H9 (cell line): ENCODE results near the gene TRNAU1AP. TPM values are rescaled to one million over a fixed set of nuclear protein-coding genes. Genes with fewer than 3 reads are reported as not detected.

Source experiments
- DNase-seq: peaks from one replicate; pipeline ENCODE4 v3.0.0-alpha.2; 2017
- H2AFZ ChIP-seq: one replicate; pipeline ENCODE4 v1.6.1; 2013; ENCODE audit warnings: mild to moderate bottlenecking, low read length, control low read depth, moderate library complexity
- H2AK5ac ChIP-seq: 2 replicates; pipeline ENCODE4 v1.6.1; 2013; ENCODE audit warnings: low read length, control low read depth, mixed read lengths; ENCODE audit not compliant: insufficient read length
- H2BK120ac ChIP-seq: one replicate; pipeline ENCODE4 v1.6.1; 2013; ENCODE audit warnings: low read depth, mild to moderate bottlenecking, low read length, control low read depth, inconsistent platforms; ENCODE audit not compliant: poor library complexity, severe bottlenecking
- H2BK12ac ChIP-seq: 2 replicates; pipeline ENCODE4 v1.6.1; 2013; ENCODE audit warnings: low read length, control low read depth, mixed read lengths, low read depth; ENCODE audit not compliant: insufficient read length
- H2BK15ac ChIP-seq: 2 replicates; pipeline ENCODE4 v1.6.1; 2013; ENCODE audit warnings: low read depth, low read length, control low read depth
- H2BK20ac ChIP-seq: one replicate; pipeline ENCODE4 v1.6.1; 2013; ENCODE audit warnings: low read depth, mild to moderate bottlenecking, low read length, control low read depth, inconsistent platforms; ENCODE audit not compliant: poor library complexity, severe bottlenecking
- H2BK5ac ChIP-seq: 2 replicates; pipeline ENCODE4 v1.6.1; 2013; ENCODE audit warnings: low read length, control low read depth, mixed read lengths; ENCODE audit not compliant: insufficient read length
- H3K14ac ChIP-seq: 2 replicates; pipeline ENCODE4 v1.6.1; 2013; ENCODE audit warnings: low read length, control low read depth; ENCODE audit not compliant: insufficient read depth
- H3K18ac ChIP-seq: 2 replicates; pipeline ENCODE4 v1.6.1; 2013; ENCODE audit warnings: low read depth, mild to moderate bottlenecking, mixed read lengths, low read length, control low read depth; ENCODE audit not compliant: insufficient read length
- H3K23ac ChIP-seq: 2 replicates; pipeline ENCODE4 v1.6.1; 2013; ENCODE audit warnings: low read length, control low read depth, mixed read lengths, low read depth; ENCODE audit not compliant: insufficient read length
- H3K23me2 ChIP-seq: 2 replicates; pipeline ENCODE4 v1.6.1; 2013; ENCODE audit warnings: low read depth, mild to moderate bottlenecking, mixed read lengths, low read length, control low read depth; ENCODE audit not compliant: insufficient read length, poor library complexity, severe bottlenecking
- H3K27ac ChIP-seq: 2 replicates; pipeline ENCODE4 v1.5.1; 2013; ENCODE audit warnings: low read length, control low read depth, mixed read lengths, low read depth; ENCODE audit not compliant: insufficient read length
- H3K27me3 ChIP-seq: 2 replicates; pipeline ENCODE4 v1.6.1; 2013; ENCODE audit warnings: low read length, control low read depth, inconsistent platforms; ENCODE audit not compliant: insufficient read depth
- H3K4ac ChIP-seq: 2 replicates; pipeline ENCODE4 v1.6.1; 2013; ENCODE audit warnings: low read depth, mild to moderate bottlenecking, control low read depth, inconsistent platforms, low read length, moderate library complexity
- H3K4me1 ChIP-seq: 2 replicates; pipeline ENCODE4 v1.6.1; 2013; ENCODE audit warnings: low read length, control low read depth, inconsistent platforms; ENCODE audit not compliant: insufficient read depth
- H3K4me2 ChIP-seq: 2 replicates; pipeline ENCODE4 v1.6.1; 2013; ENCODE audit warnings: low read length, control low read depth, mixed read lengths; ENCODE audit not compliant: insufficient read length, insufficient read depth
- H3K56ac ChIP-seq: 2 replicates; pipeline ENCODE4 v1.6.1; 2013; ENCODE audit warnings: low read depth, mild to moderate bottlenecking, mixed read lengths, low read length, control low read depth; ENCODE audit not compliant: insufficient read length
- H3K79me1 ChIP-seq: 2 replicates; pipeline ENCODE4 v1.6.1; 2013; ENCODE audit warnings: low read depth, mild to moderate bottlenecking, moderate library complexity, low read length, control low read depth, inconsistent platforms; ENCODE audit not compliant: insufficient read depth, poor library complexity, severe bottlenecking
- H3K79me2 ChIP-seq: 2 replicates; pipeline ENCODE4 v1.6.1; 2013; ENCODE audit warnings: low read length, control low read depth, inconsistent platforms; ENCODE audit not compliant: insufficient read depth
- H3K9ac ChIP-seq: 2 replicates; pipeline ENCODE4 v1.6.1; 2013; ENCODE audit warnings: low read length, control low read depth, mixed read lengths; ENCODE audit not compliant: insufficient read length; ENCODE audit errors: extremely low read depth
- H3K9me3 ChIP-seq: one replicate; pipeline ENCODE4 v1.6.1; 2013; ENCODE audit warnings: low read depth, low read length, inconsistent platforms; ENCODE audit not compliant: control insufficient read depth
- H3T11ph ChIP-seq: one replicate; pipeline ENCODE4 v1.6.1; 2013; ENCODE audit warnings: mild to moderate bottlenecking, low read length, control low read depth, inconsistent platforms
- H4K20me1 ChIP-seq: one replicate; pipeline ENCODE4 v1.6.1; 2013; ENCODE audit not compliant: control insufficient read depth, insufficient read length, insufficient read depth
- H4K5ac ChIP-seq: 2 replicates; pipeline ENCODE4 v1.6.1; 2013; ENCODE audit warnings: low read depth, mild to moderate bottlenecking, mixed read lengths, low read length, control low read depth; ENCODE audit not compliant: insufficient read length
- H4K8ac ChIP-seq: replicated peaks from 2 replicates; pipeline ENCODE4 v1.6.1; 2013; ENCODE audit warnings: low read length, control low read depth, mixed read lengths, low read depth; ENCODE audit not compliant: insufficient read length
- H4K91ac ChIP-seq: 2 replicates; pipeline ENCODE4 v1.6.1; 2013; ENCODE audit warnings: low read depth, mild to moderate bottlenecking, moderate library complexity, mixed read lengths, low read length, control low read depth; ENCODE audit not compliant: insufficient read length
- H3K27ac Mint-ChIP-seq, 3 experiments: 2 replicates in 2 of 3; 3 replicates in 1 of 3; pipeline ENCODE4 v1.8.0; 2020 to 2021; ENCODE audit warnings: mixed read lengths in 3 of 3, mild to moderate bottlenecking in 1 of 3, moderate library complexity in 1 of 3
- H3K27me3 Mint-ChIP-seq: 2 replicates; pipeline ENCODE4 v1.8.0; 2021; ENCODE audit warnings: low read depth, mild to moderate bottlenecking, moderate library complexity, mixed read lengths
- H3K36me3 Mint-ChIP-seq, 3 experiments: 2 replicates in 2 of 3; 3 replicates in 1 of 3; pipeline ENCODE4 v1.8.0; 2020 to 2021; ENCODE audit warnings: low read depth in 3 of 3, mixed read lengths in 3 of 3; ENCODE audit not compliant: insufficient read depth in 1 of 3
- H3K4me1 Mint-ChIP-seq, 2 experiments: 2 replicates each; pipeline ENCODE4 v1.8.0; 2020; ENCODE audit warnings: mixed read lengths in 2 of 2
- H3K4me3 Mint-ChIP-seq, 2 experiments: 2 replicates in 1 of 2; 3 replicates in 1 of 2; pipeline ENCODE4 v1.8.0; 2020 to 2021; ENCODE audit warnings: mild to moderate bottlenecking in 2 of 2, mixed read lengths in 2 of 2, moderate library complexity in 1 of 2
- H3K9me3 Mint-ChIP-seq, 2 experiments: 2 replicates in 1 of 2; 3 replicates in 1 of 2; pipeline ENCODE4 v1.8.0; 2020; ENCODE audit warnings: mild to moderate bottlenecking in 2 of 2, mixed read lengths in 2 of 2, moderate library complexity in 1 of 2
- CTCF ChIP-seq: fragments of 200-600 bp; sonication (generic); conservative IDR thresholded peaks from 3 replicates; pipeline ENCODE4 v1.8.0; 2021; ENCODE audit warnings: antibody characterized with exemption, mild to moderate bottlenecking
- WGBS: extraction: QIAGEN DNeasy Blood & Tissue Kit; methylation state at CpG from one replicate; pipeline ENCODE4 v1.1.7; 2013; ENCODE audit warnings: missing lambda C conversion rate, low lambda C conversion rate, mixed read lengths; ENCODE audit not compliant: insufficient read length; ENCODE audit errors: extremely low coverage; 5-methylcytosine and 5-hydroxymethylcytosine counted together
- total RNA-seq: library from RNA; stranded (reverse); gene quantifications from 2 replicates; pipeline ENCODE4 v1.2.1, GENCODE V29; 2021

The TRNAU1AP gene
- total RNA-seq, 1 experiment from 2014 or later = 45.0 TPM

- Histone ChIP-seq H4K91ac (no peak overlapping the region), H3K9ac (no peak overlapping the region), H2BK20ac (no peak overlapping the region), H2BK5ac (no peak overlapping the region), H3K18ac (no peak overlapping the region), H2BK15ac (no peak overlapping the region), H3K4me2 (no peak overlapping the region), H3K79me1 (peaks cover 4% of the 10 kb centered on the region), H3T11ph (no peak overlapping the region), H4K20me1 (no peaks in the 10 kb centered on the region), H2BK120ac (no peak overlapping the region), H2AFZ (no peak overlapping the region), H3K27ac (no peak overlapping the region), H3K9me3 (no peaks in the 10 kb centered on the region), H3K23ac (no peak overlapping the region), H3K79me2 (no peaks in the 10 kb centered on the region), H3K27me3 (no peaks in the 10 kb centered on the region), H2AK5ac (no peak overlapping the region), H2BK12ac (no peak overlapping the region), H3K14ac (no peak overlapping the region), H3K4me1 (no peaks in the 10 kb centered on the region), H3K56ac (no peak overlapping the region), H3K23me2 (no peaks in the 10 kb centered on the region), H3K4ac (no peak overlapping the region), H4K8ac (no peak overlapping the region), H4K5ac (no peak overlapping the region)
- no CpG with 5 or more reads among the region's 7 CpGs for WGBS
- no peaks in the 10 kb centered on the region for H3K9me3 Mint-ChIP-seq
- peaks cover 29 to 83% (median 62%) of the 10 kb centered on the region in 3 experiments; a peak in 6 of 7 replicates for H3K36me3 Mint-ChIP-seq
- H3K27ac Mint-ChIP-seq = peak overlapping the region in 1 of 3 experiments; percentile 22; a peak in 1 of 7 replicates
- no peak for TF ChIP-seq CTCF
- H3K4me1 Mint-ChIP-seq = no peaks in the 10 kb centered on the region
- no peaks in the 10 kb centered on the region for H3K27me3 Mint-ChIP-seq
- DNase-seq = no peak
- H3K4me3 Mint-ChIP-seq = no peak overlapping the region; a peak in 1 of 5 replicates
Observed at GRCh38 chr1:28565040-28565439, 12.2 kb downstream of the TRNAU1AP start.
